ENCODE results near the gene C6orf15.
A peak's percentile ranks its signal among the peaks of the same experiment; 100 is the strongest.

C6orf15 gene

GRCh38 chr6:31112478-31112877 is at the start of gene C6orf15:
Gene C6orf15 (minus strand): TSS chr6:31112575. CDS start chr6:31112555, 20 bp downstream.
- DNase-seq (ENCODE audit: low spot score): no peak

GRCh38 chr6:31161216-31162126 is 49.1 kb upstream of the C6orf15 start:
- DNase-seq (ENCODE audit: low spot score): no peak

- peak; percentile 58 for DNase-seq (ENCODE audit: low spot score)
These were observed 46.8 kb upstream of the C6orf15 start for GRCh38 chr6:31158863-31159855.

- DNase-seq (ENCODE audit: low spot score): peak; percentile 100
These were observed 45.9 kb upstream of the C6orf15 start, which contains the start of gene TCF19 for GRCh38 chr6:31158140-31158862. Gene TCF19 (plus strand): TSS chr6:31158589. CDS start chr6:31159470, 881 bp downstream.

GRCh38 chr6:31157513-31158139 is 45.3 kb upstream of the C6orf15 start, which contains the start of gene CCHCR1:
Gene CCHCR1 (minus strand): TSS chr6:31157802. CDS start chr6:31157600, 202 bp downstream.
- no peak for DNase-seq (ENCODE audit: low spot score)

- DNase-seq (ENCODE audit: low spot score): no peak
These were observed 44.3 kb upstream of the C6orf15 start for GRCh38 chr6:31156641-31157040.

GRCh38 chr6:31154436-31154835 is 42.1 kb upstream of the C6orf15 start:
- DNase-seq (ENCODE audit: low spot score): no peak

- DNase-seq (ENCODE audit: low spot score): no peak
These were observed 40.4 kb upstream of the C6orf15 start for GRCh38 chr6:31152781-31153180.

- DNase-seq (ENCODE audit: low spot score): no peak
These were observed 37.6 kb upstream of the C6orf15 start for GRCh38 chr6:31149827-31150447.

GRCh38 chr6:31145386-31145785 is 33.0 kb upstream of the C6orf15 start:
- no peak for DNase-seq (ENCODE audit: low spot score)

GRCh38 chr6:31144970-31145340 is 32.6 kb upstream of the C6orf15 start:
- no peak for DNase-seq (ENCODE audit: low spot score)

GRCh38 chr6:31144296-31144969 is 32.1 kb upstream of the C6orf15 start:
- no peak for DNase-seq (ENCODE audit: low spot score)

- no peak for DNase-seq (ENCODE audit: low spot score)
These were observed 30.8 kb upstream of the C6orf15 start for GRCh38 chr6:31143148-31143547.

- no peak for DNase-seq (ENCODE audit: low spot score)
These were observed 30.0 kb upstream of the C6orf15 start for GRCh38 chr6:31142361-31142761.

- no peak for DNase-seq (ENCODE audit: low spot score)
These were observed 28.3 kb upstream of the C6orf15 start for GRCh38 chr6:31140643-31141042.

- DNase-seq (ENCODE audit: low spot score): no peak
These were observed 27.2 kb upstream of the C6orf15 start for GRCh38 chr6:31139599-31139998.

- DNase-seq (ENCODE audit: low spot score): no peak
These were observed 26.6 kb upstream of the C6orf15 start, which contains the start of gene PSORS1C2 for GRCh38 chr6:31138982-31139381. Gene PSORS1C2 (minus strand): TSS chr6:31139066. CDS start chr6:31139026, 40 bp downstream.

- no peak for DNase-seq (ENCODE audit: low spot score)
These were observed 23.3 kb upstream of the C6orf15 start for GRCh38 chr6:31135710-31136109.

- no peak for DNase-seq (ENCODE audit: low spot score)
These were observed 20.4 kb upstream of the C6orf15 start for GRCh38 chr6:31132806-31133205.

- no peak for DNase-seq (ENCODE audit: low spot score)
These were observed 19.2 kb upstream of the C6orf15 start for GRCh38 chr6:31131595-31131994.

All from germinal center (tissue), 1 donor.